Measurements from ENCODE around the gene ARIH2.
"Not testable (repeated sequence)": the region's sequence is repeated elsewhere in the genome, so short reads cannot be mapped to it uniquely, and the experiment has no call there.

ARIH2 gene

GRCh38 chr3:49004352-49005302 lies 86.0 kb downstream of the ARIH2 start:
- DNase-seq: no peak

GRCh38 chr3:49005303-49005680 lies 86.7 kb downstream of the ARIH2 start:
- no peak for DNase-seq

- no peak for DNase-seq
Observed at GRCh38 chr3:49005998-49006397, 87.4 kb downstream of the ARIH2 start.

GRCh38 chr3:49006408-49007067 lies 87.9 kb downstream of the ARIH2 start:
- DNase-seq: no peak

GRCh38 chr3:49007068-49007770 lies 88.6 kb downstream of the ARIH2 start, which contains the start of gene WDR6:
Gene WDR6 (plus strand): TSS chr3:49007391. CDS start chr3:49007432, 41 bp downstream.
- peak; percentile 72 to 81 for DNase-seq

- peak; percentile 56 to 69 for DNase-seq
Observed at GRCh38 chr3:49007771-49008528, 89.3 kb downstream of the ARIH2 start.

- not testable (repeated sequence) for DNase-seq
Observed at GRCh38 chr3:49008627-49009026, 90.0 kb downstream of the ARIH2 start.

GRCh38 chr3:49009396-49009795 lies 90.8 kb downstream of the ARIH2 start:
- DNase-seq: no peak

- DNase-seq: no peak
Observed at GRCh38 chr3:49012441-49013017, 93.9 kb downstream of the ARIH2 start.

- no peak for DNase-seq
Observed at GRCh38 chr3:49013113-49013737, 94.6 kb downstream of the ARIH2 start.

GRCh38 chr3:49013738-49014660 lies 95.4 kb downstream of the ARIH2 start:
- DNase-seq: no peak

- DNase-seq: no peak
Observed at GRCh38 chr3:49015072-49015471, 96.4 kb downstream of the ARIH2 start.

GRCh38 chr3:49015765-49016164 lies 97.1 kb downstream of the ARIH2 start:
- DNase-seq: no peak

GRCh38 chr3:49016414-49017228 lies 98.0 kb downstream of the ARIH2 start:
- DNase-seq: no peak

GRCh38 chr3:49017229-49017970 lies 98.8 kb downstream of the ARIH2 start:
- no peak for DNase-seq

GRCh38 chr3:49017971-49018706 lies 99.5 kb downstream of the ARIH2 start, which contains the start of gene DALRD3:
Gene DALRD3 (minus strand): TSS chr3:49018580. CDS start chr3:49018564, 16 bp downstream.
- DNase-seq: peak in 1 of 2 experiments; percentile 39

GRCh38 chr3:49018707-49019006 lies 100.0 kb downstream of the ARIH2 start:
- DNase-seq: no peak

GRCh38 chr3:49019941-49020329 lies 101.3 kb downstream of the ARIH2 start:
- DNase-seq: no peak
